Epidermal melanocyte (primary cell): ENCODE measurements around the gene SSBP3.

Source experiments
- DNase-seq: peaks from one replicate; pipeline ENCODE4 v3.0.0; 2011; ENCODE audit warnings: low spot score; ENCODE audit not compliant: insufficient read length

SSBP3 gene

DNA sequence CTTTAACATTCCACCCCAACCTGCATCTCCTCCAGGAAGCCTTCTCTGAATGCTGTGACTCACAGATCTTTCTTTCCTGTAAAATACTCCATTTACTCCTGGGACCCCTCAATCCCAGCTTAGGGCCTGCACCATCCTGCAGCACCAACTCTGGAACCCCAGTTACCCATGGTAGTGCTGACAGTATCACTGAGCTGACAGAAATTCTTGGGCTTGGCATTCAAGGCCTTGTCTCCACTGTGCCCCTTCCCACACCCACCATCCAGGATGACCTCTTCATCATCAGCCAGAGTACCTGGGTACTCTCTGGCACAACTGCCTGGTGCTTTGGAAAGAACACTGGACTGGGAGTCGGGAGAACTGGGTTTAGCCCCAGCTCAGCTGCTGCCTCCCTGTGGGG is 214.7 kb downstream of the SSBP3 start:
- DNase-seq, result no peak

DNA sequence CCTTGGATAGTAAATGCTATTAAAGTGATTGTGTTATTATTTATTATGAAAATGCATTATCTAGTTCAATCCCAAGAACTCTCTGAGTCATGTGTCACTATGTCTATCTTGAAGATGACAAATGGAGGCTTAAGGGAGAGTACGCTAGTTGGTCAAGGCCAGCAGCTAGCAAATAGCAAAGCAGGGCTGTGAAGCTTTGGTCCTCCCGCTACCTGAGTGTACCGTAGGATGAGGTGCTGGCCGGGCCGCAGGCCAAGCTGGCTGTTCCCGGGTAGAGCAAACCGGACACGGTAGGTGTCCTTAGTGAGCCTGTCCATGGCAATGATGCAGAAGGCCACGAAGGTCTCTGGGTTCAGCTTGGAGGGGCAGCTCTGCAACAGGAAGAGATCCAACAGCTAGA is 215.7 kb downstream of the SSBP3 start:
- DNase-seq, result no peak

DNA sequence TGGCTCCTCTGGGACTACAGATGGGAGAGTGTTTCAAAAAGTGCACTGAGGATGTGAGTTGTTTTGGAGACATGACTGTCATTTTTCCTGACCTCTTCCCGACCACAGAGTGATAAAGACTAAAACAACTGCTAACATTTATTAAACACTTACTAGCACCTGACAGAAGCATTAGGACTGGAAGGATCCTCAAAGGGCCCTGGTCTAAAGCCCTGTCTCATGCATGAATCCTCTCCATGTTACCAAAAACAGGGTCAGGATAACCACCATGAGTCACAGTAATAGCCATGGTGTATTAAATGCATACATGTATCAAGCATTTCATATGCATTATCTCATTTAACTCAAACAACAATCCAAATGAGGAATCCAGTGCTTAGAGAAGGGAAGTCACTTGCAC is 217.9 kb downstream of the SSBP3 start:
- DNase-seq, result no peak

DNA sequence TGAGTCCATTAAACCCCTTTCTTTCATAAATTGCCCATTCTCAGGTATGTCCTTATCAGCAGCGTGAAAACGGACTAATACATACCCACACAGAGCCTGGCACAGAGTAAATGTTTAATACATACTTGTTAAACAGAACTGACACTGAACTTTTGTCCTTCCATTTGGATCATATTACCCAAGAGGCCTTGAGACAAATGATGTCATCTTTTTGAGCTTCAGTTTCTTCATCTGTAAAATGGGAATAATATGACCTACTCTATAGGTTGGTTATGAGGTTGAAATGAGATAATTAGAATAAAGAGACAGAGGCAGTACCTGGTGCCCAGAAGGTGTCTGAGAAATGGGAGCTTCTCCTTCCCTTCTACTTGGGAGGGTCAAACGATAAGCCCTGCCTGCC is 220.1 kb downstream of the SSBP3 start:
- DNase-seq, result no peak

DNA sequence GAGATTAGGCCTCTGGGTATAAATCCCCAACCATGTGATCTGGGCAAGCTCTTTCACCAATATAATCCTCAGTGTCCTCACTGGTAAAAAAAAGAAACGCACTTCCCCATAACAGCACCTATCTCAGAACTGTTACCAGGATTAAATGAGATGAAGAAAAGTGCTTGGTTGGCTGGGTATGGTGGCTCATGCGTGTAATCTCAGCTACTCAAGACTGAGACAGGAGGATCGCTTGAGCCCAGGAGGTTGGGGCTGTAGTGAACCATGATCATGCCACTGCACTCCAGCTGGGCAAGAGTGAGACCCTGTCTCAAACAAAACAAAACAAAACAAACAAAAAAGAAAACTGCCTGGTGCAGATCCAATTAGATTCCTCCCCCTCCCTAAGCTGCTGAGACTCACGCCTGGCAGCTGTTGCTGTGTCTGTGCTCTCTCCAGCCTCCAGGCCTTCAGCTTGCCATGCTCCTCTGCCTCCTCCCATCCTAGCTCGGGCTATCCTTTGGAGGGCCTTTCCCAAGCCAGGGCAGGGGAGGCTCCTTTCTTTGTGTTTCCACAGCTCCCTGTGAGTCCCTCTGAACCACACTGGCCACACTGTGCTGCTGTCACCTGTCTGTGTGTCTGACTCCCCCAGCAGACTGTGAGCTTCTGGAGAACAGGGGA is 225.4 kb downstream of the SSBP3 start:
- no peak for DNase-seq

DNA sequence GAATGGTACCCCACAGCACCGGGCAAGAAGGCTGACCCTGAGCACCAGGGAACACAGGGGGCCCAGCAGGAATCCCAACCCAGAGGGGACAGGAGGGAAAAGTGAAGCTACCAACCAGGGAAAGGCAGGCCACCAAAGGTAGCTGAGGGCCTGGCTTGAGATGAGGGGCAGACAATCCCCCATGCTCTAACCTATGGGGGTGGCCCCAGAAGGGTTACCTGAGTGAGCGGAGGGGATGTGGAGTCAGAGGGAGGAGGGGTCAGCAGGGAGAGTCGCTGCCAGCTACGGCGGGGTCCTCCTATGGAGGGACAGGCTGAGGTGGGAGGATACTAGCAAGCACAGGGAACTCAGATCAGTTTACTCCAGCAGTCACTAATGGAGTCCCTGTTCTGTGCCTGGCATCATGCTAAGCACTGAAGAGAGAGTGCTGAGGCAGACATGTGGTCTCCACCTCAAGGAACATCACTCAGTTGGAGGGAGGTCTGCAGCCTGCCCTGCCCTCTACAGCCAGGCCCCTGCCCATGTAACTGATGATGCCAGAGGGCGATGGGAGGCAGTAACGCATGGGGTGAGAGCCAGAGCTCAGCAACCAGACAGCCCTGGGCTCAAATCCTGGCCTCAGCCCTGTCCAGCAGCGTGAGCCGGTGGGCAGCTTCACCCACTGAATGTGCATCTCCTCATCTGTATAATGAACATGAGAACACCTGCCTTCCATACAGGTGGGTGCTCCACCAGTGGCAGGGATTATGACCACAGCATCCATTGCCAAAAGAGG is 227.7 kb downstream of the SSBP3 start:
- no peak for DNase-seq

DNA sequence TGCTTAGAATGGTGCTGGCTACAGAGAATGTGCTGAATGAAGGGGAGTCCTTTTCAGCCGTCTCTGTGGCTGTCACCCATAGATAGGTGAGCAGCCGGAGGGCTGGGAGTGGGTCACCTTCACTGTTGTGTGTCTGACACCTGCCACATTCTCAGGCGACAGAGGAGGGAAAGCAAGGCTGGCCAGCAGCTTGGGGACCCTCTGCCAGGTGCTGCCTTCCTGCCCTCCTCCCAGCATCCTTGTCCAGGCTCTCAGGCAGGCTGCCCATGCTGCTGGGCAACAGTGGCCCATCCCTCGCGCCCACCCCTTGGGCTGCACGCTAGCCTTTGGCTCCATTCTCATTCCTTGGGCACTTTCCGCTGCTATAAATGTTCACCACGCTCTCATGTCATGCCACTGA is 228.5 kb downstream of the SSBP3 start:
- DNase-seq, result no peak

DNA sequence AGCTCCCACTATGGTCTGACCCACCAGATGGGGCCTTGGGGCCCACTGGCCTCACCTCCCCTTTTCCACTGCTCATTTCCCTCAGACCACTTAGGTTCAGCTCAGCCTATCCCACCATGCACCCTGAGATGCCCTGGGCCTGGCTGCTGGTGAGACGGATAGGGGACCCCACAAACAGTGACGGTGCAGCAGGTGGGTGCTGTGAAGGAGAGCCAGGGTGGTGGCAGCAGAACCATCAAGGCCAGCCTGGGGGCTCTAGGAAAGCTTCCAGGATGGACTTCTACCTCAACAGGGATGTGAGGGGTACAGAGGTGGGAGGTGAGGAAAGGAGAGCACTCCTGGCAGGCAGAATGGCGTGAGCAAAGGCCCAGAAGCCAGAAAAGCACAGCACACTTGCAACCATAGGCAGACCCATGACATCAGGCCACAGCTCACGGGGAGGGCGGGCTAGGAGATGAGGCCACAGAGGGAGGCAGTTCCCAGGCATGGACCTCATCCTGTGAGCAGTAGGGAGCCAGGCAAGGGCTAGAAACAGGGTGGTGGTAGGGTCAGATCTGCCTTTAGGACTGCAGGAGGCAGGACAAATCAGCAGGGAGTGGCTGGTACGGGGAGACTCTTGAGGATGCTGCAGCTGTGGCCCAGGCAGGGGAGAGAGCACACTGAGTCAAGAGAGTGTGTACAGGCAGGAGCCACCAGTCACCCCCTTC is 229.4 kb downstream of the SSBP3 start:
- DNase-seq, result no peak
